GM13976 (cell line): ENCODE measurements around the gene TENM4.

ENCODE experiments used
- DNase-seq: peaks from one replicate; pipeline ENCODE4 v3.0.0; 2012; ENCODE audit warnings: low spot score
- CTCF ChIP-seq: IDR thresholded peaks from 2 replicates; pipeline ENCODE4 v1.5.1; 2012; ENCODE audit warnings: borderline replicate concordance, mild to moderate bottlenecking; ENCODE audit not compliant: insufficient read depth; ENCODE audit errors: extremely low read depth, missing control alignments, control extremely low read depth
- in situ Hi-C: fragments of 300-500 bp; cut with MboI; formaldehyde crosslinking; loops from one replicate; pipeline ENCODE4 v1.12.0; 2022; ENCODE audit warnings: low sequenced_read_pairs, mixed read lengths, inconsistent platforms; ENCODE audit not compliant: unreplicated experiment

TENM4 gene

GRCh38 chr11:79362206-79362757 lies 78.5 kb downstream of the TENM4 start:
- no peak for DNase-seq
- in situ Hi-C loops, result no loop called here
- no peak for TF ChIP-seq CTCF

GRCh38 chr11:79358258-79358657 lies 82.6 kb downstream of the TENM4 start:
- no peak for TF ChIP-seq CTCF
- in situ Hi-C loops, result no loop called here

GRCh38 chr11:79353706-79354105 lies 87.1 kb downstream of the TENM4 start:
- no peak for TF ChIP-seq CTCF
- in situ Hi-C loops, result no loop called here
- no peak for DNase-seq

More at GRCh38 chr11:79358258-79358657, 82.6 kb downstream of the TENM4 start:
- no peak for DNase-seq

GRCh38 chr11:79352349-79352703 lies 88.5 kb downstream of the TENM4 start:
- in situ Hi-C loops, result no loop called here
- no peak for DNase-seq
- no peak for TF ChIP-seq CTCF

- in situ Hi-C loops, result no loop called here
- no peak for TF ChIP-seq CTCF
- DNase-seq, result no peak
These were observed 91.7 kb downstream of the TENM4 start for GRCh38 chr11:79348976-79349682.

GRCh38 chr11:79346021-79346420 lies 94.8 kb downstream of the TENM4 start:
- in situ Hi-C loops, result no loop called here
- TF ChIP-seq CTCF, result no peak
- no peak for DNase-seq
